Astrocyte of the hippocampus (primary cell): ENCODE results near the gene MFAP2.
"Not testable (repeated sequence)": the region's sequence is repeated elsewhere in the genome, so short reads cannot be mapped to it uniquely, and the experiment has no call there.

Source experiments
- DNase-seq: peaks from one replicate; pipeline ENCODE4 v3.0.0; 2011; ENCODE audit warnings: low read depth, low spot score

The MFAP2 gene

DNA sequence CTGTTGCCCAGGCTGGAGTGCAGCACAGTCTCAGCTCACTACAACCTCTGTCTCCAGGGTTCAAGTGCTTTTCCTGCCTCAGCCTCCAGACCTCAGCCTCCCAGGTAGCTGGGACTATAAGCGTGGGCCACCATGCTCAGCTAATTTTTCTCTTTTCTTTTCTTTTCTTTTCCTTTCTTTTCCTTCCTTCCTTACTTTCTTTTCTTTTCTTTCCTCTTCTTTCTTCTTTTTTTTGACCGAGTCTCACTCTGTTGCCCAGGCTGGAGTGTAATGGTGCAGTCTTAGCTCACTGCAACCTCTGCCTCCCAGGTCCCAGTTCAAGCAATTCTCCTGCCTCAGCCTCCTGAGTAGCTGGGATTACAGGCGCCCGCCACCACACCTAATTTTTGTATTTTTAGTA, 16.3 kb downstream of the MFAP2 start:
- not testable (repeated sequence) for DNase-seq

DNA sequence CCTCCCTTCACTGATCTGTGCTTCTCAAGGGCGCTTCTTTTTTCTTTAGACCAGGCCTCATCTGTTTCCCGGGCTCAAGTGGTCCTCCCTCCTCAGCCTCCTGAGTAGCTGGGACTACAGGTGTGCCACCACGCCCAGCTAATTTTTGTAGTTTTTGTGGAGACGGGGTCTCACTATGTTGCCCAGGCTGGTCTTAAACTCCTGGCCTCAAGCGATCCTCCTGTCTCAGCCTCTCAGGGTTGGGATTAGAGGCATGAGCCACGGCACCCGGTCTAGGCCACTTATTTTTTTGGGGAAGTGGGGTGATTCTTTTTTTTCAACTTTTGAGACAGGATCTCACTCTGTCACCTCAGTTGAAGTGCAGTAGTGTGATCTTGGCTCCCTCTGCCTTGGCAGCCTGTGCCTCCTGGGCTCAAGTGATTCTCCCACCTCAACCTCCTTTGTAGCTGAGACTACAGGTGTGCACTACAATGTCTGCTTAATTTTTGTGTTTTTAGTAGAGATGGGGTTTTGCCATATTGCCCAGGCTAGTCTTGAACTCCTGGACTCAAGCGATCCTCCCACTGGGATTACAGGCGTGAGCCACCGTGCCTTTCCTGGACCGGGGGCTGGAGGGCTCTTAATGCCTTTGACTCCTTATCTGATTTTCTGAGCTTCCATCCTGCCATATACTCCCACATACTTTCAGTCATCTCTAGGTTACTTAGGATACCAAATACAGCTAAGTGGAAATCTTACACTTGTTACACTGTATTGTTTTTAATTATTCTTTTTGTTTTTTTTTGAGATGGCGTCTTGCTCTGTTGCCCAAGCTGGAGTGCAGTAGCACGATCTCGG, 18.9 kb downstream of the MFAP2 start:
- no peak for DNase-seq

DNA sequence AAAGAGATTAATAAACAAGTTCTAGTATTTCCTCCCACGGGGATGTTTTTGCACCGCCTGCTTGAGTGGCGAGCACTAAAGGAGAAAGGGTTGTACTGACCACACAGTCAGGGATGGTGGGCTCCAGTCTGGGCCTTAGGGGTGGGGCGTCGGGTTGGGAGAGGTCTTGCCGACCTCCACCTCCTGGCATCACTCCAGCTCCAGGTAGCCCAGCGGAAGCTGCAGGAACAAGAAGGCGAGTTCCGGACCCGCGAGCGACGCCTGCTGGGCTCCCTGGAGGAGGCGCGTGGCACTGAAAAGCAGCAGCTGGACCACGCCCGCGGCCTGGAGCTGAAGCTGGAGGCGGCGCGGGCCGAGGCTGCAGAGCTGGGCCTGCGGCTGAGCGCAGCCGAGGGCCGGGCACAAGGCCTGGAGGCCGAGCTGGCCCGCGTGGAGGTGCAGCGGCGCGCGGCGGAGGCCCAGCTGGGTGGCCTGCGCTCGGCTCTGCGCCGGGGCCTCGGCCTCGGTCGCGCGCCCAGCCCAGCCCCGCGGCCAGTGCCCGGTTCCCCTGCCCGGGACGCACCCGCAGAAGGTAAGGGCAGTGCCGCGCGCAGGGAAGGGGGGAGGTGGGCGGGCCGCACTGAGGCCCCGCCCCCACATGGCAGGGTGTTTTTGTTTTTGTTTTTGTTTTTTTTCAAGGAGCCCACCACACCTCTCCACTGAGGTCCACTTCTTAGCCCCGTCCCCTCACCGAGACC, 19.7 kb downstream of the MFAP2 start:
- DNase-seq = peak; percentile 91

DNA sequence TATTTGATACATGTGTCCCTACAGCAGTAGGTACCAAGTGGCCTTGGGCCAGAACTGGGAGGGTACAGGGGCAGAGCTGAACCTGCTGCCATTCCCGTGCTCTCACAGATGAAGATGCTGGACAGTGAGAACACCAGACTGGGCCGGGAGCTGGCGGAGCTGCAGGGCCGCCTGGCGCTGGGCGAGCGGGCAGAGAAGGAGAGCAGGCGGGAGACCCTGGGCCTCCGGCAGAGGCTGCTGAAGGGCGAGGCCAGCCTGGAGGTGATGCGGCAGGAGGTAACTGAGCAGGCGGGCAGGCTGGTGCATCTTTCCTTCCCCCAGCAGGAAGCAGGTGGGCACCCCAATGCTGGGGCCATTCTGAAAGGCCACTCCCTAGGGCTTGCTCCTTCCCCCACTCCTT, 21.9 kb downstream of the MFAP2 start:
- DNase-seq = no peak

DNA sequence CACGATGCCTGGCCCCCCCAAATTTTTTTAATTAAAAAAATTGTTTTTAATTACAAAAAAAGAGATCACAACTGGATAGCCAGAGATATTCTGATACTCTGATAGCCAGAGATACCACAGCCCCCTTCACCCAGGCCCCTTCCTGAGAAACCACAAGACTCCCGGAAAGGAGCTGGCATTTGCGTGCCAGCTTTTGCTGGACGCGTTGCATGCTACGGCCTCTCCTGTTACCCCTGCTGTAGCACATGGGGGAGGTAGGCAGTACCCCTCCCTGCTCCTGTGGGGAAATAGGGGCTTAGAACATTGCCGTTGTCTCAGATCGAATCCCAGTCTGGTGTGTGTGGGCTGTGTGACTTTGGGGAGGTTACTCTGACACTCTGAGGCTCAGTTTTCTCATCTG, 22.7 kb downstream of the MFAP2 start:
- no peak for DNase-seq

DNA sequence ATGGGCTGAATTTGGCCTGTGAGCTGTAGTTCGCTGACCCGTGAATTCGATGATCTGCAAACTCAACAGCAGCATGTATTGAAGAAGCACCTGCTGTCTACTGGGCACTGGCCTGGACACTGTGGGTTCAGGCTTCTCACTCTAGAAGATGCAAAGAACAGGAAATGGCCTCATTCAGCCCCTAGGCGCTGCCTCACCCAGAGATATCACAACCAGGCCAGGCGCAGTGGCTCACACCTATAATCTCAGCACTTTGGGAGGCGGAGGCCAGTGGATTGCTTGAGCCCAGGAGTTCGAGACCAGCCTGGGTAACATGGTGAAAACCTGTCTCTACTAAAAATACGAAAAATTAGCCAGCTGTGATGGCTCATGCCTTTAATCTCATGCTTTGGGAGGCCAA, 23.6 kb downstream of the MFAP2 start:
- no peak for DNase-seq

DNA sequence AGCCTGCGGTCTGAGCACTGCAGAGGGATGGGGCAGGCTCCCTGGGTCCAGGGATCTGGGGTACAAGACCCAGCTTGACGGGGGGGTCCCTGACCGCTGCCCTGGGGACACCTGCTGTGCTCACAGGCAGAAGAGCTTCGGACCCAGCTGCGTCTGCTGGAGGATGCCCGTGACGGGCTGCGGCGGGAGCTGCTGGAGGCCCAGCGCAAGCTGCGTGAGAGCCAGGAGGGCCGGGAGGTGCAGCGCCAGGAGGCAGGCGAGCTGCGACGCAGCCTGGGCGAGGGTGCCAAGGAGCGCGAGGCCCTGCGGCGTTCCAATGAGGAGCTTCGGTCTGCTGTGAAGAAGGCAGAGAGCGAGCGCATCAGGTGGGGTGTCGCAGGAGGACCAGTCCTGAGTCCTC, 25.2 kb downstream of the MFAP2 start:
- no peak for DNase-seq

DNA sequence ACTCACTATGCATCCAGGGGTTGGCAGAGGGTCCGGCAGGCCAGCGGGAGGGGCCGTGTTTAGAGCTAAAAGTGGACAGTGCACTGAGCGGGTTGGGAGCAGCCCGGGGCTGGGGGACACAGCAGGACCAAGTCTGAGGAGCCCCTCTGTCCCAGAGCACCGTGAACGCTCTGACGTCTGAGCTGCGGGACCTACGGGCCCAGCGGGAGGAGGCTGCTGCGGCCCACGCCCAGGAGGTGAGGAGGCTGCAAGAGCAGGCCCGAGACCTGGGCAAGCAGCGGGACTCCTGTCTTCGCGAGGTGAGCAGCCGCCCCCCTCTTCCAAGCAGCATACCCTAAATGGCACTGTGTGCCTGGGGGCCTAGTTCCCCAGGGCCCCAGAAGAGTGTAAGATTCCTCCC, 25.8 kb downstream of the MFAP2 start:
- DNase-seq = no peak

DNA sequence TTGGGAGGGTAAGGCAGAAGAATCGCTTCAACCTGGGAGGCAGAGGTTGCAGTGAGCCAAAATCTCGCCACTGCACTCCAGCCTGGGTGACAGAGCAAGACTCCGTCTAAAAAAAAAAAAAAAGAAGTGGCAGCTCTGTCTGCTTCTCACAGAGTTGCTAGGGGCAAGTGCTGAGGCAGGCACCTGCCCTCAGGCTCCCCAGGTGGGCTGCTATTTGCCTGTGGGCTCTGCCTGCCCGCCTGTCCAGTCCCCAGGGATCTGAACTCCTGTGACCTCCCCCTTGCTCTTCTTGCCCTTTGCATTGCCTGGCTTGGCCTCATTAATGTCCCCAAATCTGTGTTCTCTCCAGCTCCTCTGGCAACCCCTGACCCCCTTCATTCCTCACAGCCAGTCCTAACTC, 28.0 kb downstream of the MFAP2 start:
- DNase-seq = not testable (repeated sequence)

DNA sequence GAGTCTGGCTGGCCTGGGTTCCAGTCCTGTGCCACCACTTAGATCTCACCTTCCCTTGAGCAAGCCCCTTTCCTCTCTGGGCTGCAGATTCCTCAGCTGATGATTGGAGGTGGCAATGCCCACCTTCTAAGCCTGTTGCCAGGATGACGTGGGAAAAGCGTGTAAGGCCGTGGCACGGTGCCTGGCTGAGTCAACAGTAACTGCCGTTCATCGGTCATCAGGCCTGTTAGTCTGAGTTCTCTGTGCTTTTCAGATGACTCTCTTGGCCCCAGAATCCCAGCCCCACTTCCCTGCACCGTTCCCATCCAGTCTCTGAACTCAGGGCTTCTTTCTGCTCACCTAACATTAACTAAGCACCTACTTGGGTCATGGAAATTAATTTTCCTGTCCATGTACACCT, 31.4 kb downstream of the MFAP2 start:
- DNase-seq = peak; percentile 84

DNA sequence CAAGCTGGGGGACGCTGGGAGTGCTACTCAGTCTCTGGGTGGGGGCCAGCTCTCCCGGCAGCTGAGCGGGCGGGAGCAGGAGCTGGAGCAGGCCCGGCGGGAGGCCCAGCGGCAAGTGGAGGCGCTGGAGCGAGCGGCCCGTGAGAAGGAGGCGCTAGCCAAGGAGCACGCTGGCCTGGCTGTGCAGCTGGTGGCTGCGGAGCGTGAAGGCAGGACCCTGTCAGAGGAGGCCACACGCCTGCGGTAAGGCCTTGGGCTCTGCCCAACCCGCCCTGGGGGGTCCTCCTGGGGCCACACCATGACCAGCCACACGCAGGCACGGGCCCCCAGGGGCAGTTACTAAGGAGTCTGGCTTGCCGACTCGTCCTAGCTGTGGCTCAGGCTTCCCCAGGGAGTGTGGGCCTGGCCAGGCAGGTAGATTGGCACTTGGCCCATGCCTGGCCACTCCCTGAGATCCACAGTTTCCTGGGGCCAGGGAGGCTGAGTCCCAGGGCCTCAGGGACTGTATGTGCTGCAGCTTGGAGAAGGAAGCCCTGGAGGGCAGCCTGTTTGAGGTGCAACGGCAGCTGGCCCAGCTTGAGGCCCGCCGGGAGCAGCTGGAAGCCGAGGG, 32.0 kb downstream of the MFAP2 start:
- peak; percentile 42 for DNase-seq

DNA sequence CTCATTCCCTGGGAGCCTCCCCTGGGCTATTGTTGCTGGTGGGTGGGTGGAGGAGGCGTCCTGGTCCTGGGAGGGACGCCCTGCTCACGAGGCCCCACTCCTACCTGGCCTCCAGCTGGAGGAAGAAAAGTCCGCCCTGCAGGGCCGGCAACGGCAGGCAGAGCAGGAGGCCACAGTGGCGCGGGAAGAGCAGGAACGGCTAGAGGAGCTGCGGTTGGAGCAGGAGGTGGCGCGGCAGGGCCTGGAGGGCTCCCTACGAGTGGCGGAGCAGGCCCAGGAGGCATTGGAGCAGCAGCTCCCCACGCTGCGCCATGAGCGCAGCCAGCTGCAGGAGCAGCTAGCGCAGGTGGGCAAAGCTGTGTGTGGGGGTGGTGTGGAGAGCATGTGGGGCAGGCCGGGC, 33.8 kb downstream of the MFAP2 start:
- DNase-seq = no peak

DNA sequence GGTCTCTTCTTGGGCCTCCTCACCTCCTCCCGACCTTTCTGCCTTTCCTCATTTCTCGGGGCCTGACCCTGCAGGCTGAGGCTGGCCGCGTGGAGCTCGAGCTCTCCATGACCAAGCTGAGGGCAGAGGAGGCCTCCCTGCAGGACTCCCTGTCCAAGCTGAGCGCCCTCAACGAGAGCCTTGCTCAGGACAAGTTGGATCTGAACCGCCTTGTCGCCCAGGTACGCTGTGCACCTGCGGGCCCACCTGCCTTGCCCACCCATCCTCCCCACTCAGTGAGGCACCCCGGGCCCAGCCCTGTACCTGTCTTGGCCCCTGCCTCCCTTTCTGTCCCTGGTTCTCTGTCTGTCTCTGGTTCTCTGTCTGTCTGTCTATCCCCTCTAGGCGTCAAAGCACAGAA, 34.2 kb downstream of the MFAP2 start:
- DNase-seq = not testable (repeated sequence)

DNA sequence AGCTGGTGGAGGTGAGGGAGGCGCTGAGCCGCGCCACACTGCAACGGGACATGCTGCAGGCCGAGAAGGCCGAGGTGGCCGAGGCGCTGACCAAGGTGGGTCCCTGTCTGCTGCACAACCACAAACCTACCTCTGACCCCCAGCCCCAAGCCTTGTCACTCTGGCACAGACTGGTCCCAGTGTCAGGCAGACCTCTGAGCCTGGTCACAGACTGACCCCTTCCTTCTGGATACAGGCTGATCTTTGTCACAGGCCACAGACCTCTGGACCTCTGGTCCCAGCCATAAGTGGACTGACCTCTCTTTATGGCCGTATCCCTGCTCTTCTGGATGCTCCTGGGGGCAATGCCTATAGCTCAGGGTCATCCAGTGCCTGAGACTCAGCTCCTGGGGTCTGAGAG, 34.9 kb downstream of the MFAP2 start:
- not testable (repeated sequence) for DNase-seq

DNA sequence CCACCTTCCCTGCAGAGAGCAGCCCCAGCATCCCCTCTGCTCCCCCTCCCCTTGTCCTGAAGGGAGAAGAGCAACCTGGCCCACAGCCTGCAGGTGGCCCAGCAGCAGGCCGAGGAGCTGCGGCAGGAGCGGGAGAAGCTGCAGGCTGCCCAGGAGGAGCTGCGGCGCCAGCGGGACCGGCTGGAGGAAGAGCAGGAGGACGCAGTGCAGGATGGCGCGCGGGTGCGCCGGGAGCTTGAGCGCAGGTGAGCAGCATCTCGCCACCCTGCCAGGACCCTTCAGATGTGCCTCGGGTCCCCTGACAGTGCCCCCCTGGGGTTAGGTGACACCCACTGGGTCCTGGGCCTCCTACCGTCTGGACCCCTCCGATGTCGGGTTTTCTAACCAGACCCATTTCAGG, 36.4 kb downstream of the MFAP2 start:
- DNase-seq = no peak

DNA sequence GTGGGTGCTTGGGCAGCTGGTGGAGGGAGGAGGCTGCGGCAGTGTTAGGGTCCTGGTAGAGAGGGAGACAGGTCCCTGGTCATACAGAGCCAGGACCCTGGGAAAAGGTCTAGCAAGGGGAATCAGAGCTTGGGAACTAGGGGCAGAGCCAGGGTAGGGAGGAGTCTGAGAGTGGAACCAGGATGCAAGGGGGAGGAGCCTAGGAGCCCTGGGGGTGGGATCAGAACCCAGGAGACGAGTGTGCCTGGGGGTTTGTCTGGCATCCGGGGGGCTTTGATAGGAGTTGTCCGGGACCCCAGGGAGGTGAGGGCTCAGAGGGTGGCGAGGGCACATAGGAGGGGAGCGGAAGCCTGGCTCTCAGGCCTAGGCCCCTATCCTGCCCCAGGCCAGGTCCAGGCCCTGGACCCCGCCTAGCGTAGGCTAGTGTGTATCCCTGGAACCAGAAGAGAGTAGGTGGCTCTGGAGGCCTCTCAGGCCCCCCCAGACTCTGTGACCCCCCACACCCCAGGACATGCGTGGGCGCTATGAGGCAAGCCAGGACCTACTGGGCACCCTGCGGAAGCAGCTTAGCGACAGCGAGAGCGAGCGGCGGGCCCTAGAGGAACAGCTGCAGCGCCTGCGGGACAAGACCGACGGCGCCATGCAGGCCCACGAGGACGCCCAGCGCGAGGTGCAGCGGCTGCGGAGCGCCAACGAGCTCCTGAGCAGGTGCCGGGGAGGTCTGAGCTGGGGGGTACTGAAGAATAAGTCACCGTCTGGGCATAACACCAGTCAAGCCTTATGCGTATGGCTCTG, 40.8 kb downstream of the MFAP2 start:
- DNase-seq = not testable (repeated sequence)

DNA sequence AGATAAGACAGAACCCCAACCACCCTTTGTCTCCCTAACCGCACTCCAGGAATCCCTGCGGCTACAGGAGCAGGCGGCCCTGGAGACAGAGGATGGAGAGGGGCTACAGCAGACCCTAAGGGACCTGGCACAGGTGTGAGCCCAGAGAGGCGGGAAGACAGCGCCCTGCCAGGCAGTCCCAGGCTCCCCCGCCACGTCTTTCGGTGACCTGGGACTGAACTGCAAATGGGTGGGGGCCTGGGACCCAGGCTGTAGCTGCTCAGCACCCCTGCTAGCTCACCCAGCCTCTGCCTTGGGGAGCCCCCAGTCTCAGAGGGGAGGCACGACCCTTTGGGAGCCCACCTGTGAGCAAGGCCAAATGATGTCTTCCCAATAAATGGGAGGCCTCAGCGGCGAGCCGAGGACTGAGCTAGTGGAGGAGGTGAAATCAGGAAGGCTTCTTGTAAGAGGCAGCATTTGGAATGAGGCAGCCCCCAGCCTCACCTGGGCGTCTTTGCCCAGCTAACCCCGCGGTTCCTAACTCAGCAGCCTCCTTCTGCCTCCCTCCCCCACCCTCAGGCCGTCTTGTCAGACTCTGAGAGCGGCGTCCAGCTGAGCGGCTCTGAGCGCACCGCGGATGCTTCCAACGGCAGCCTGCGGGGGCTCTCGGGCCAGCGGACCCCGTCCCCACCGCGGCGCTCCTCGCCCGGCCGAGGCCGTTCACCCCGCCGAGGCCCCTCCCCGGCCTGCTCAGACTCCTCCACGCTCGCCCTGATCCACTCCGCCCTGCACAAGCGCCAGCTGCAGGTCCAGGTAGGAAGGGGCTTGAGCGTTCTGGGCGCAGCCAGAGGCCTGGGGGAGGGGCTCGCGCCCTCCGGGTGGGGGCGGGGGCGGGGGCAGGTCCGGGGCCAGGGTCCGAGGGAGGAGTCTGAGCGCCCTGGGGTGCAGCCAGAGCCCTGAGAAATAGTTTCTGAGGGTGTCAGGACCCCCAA, 41.8 kb downstream of the MFAP2 start:
- DNase-seq = no peak

DNA sequence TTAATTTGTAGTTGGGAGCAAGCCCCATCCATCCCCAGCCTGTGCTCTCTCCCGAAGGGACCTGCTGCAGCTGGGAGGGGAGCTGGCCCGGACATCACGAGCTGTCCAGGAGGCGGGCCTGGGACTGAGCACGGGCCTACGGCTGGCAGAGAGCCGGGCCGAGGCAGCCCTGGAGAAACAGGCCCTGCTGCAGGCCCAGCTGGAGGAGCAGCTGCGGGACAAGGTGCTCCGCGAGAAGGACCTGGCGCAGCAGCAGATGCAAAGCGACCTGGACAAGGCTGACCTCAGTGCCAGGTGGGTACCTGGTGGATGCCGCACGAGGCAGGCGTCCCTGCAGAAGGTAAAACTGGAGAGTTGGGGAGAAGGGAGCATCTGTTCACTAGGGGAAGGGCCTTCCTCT, 43.8 kb downstream of the MFAP2 start:
- DNase-seq = not testable (repeated sequence)

DNA sequence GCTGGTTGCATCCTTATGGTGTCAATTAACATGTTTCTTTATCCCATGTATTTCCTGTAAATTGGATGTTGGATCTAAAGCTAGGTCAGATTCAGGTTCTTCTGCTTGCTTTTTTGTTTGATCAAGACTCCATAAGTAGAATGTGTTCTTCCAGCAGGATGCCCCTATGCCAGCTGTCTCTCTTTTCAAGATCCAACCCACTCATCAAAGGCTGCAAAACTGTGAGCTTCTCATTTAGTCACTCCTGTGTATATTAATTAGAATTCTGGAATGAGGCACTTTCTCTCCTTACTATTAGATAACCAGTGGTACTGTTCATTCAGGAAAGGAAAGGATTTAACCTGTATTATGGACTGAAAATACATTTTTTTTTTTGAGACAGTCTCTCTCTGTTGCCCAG, 46.5 kb downstream of the MFAP2 start:
- not testable (repeated sequence) for DNase-seq

DNA sequence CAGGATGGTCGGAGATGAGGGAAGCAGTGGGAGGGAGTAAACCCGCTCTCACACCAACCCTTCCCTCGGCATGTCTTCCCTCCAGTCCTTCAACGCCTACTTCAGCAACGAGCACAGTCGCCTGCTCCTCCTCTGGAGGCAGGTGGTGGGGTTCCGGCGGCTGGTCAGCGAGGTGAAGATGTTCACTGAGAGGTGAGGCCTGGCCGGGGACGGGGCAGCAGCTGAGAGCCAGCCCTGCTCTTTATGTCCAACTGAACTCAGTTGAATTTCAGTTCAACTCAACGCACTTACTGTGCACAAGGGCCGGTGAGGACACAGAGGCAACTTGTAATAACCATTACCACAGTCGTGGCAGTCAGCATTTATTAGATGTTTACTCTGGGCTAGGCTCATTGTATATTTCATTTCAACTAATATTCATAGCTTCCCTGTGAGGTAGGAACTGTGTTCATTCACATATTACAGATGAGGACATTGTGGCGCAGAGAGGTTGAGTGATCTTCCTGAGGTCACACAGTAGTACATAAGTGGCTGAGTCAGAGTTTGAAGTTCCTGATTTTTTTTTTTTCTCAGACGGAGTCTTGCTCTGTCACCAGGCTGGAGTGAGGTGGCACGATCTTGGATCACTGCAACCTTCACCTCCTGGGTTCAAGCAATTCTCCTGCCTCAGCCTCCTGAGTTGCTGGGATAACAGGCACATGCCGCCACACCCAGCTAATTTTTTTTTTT, 49.0 kb downstream of the MFAP2 start:
- DNase-seq = not testable (repeated sequence)
